Measurements from ENCODE around the gene PEX7. TPM values are rescaled to one million over a fixed set of nuclear protein-coding genes. Genes with fewer than 3 reads are reported as not detected.
A peak's percentile ranks its signal among the peaks of the same experiment; 100 is the strongest.

The PEX7 gene
- total and polyA plus RNA-seq, 10 of the 15 experiments (the other 5 are each of a cell fraction or from before 2014, with no cell fraction given) = 0.58 to 12.4 (median 8.8) TPM

DNA sequence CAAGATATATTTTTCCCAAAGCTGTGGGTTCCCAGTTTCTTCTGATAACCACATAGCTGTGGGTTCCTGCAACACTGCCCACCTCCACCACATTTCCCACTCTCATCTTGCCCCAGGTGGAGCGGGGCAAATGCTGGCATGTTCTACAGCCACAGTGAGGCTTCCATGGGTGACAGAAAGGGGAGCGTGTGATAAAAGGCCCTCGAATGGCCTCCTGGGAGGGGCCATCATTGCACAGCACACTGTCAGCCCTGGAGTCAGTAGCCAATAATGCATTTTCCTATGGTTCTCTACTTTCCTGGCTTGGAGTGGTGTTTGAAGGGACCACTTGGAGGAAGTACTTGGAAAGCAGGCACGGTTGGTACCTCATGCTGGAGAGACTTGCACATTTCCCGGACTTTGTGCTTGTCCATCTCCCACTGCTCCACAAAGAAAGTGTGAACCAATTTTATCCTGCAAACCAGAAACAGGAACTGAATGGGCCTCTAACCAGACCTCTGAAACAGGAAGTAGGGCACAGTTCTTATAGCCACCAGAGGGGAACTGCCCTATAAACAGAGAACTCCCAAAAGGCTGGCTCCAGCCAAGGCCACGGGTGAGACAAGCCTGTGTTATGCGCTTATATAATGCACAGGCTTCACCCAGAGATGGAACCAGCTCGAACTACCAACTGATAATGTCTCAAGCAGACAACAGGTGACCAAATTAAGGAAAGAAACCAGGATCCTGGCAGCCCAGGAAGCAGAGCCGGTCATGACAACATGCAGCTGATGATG lies 38.7 kb upstream of the PEX7 start (continued):
- TF ChIP-seq EED (IDR thresholded peaks at IDR 0.05; ENCODE audit: low read depth) (peak; percentile 84), BMI1 (IDR thresholded peaks at IDR 0.05; ENCODE audit: borderline replicate concordance) (no peak), ZNF24 (IDR thresholded peaks at IDR 0.05) (no peak), WRNIP1 (IDR thresholded peaks at IDR 0.05; ENCODE audit: borderline replicate concordance, low read depth, low read length) (0 out of 2 replicates have a peak, but pooled peaks have one; percentile 21), EP300 (IDR thresholded peaks at IDR 0.05; ENCODE audit: borderline replicate concordance in 1 of 2, control insufficient read depth in 1 of 2, low read depth in 2 of 2, low read length in 2 of 2) (peak in 1 of 2 experiments; percentile 59; a peak in 1 of 4 replicates), SPI1 (IDR thresholded peaks at IDR 0.05; ENCODE audit: borderline replicate concordance, insufficient read depth, low read depth, low read length) (peak; percentile 95), RAD21 (IDR thresholded peaks at IDR 0.05; ENCODE audit: insufficient read depth, low read depth, low read length) (no peak), SKIL (IDR thresholded peaks at IDR 0.05; ENCODE audit: low read depth, poor library complexity, severe bottlenecking) (peak; percentile 22), STAT1 (conservative IDR thresholded peaks at IDR 0.05) (no peak), POLR2AphosphoS2 (IDR thresholded peaks at IDR 0.05; ENCODE audit: low read depth, low read length) (no peak; the same call in 1 of the 2 replicates), ZBED1 (IDR thresholded peaks at IDR 0.05; ENCODE audit: borderline replicate concordance) (peak; percentile 57; the same call in 1 of the 2 replicates), SRF (IDR thresholded peaks at IDR 0.05; ENCODE audit: low read depth in 2 of 2, low read length in 2 of 2) (no peak), MEF2B (IDR thresholded peaks at IDR 0.05; ENCODE audit: partially characterized antibody, poor library complexity, severe bottlenecking) (peak; percentile 54), CBX3 (IDR thresholded peaks at IDR 0.05; ENCODE audit: borderline replicate concordance, low read depth) (no peak), NFIC (IDR thresholded peaks at IDR 0.05; ENCODE audit: low read depth, low read length) (peak; percentile 63; the same call in 1 of the 2 replicates)
- TF ChIP-seq, protein P1, sequence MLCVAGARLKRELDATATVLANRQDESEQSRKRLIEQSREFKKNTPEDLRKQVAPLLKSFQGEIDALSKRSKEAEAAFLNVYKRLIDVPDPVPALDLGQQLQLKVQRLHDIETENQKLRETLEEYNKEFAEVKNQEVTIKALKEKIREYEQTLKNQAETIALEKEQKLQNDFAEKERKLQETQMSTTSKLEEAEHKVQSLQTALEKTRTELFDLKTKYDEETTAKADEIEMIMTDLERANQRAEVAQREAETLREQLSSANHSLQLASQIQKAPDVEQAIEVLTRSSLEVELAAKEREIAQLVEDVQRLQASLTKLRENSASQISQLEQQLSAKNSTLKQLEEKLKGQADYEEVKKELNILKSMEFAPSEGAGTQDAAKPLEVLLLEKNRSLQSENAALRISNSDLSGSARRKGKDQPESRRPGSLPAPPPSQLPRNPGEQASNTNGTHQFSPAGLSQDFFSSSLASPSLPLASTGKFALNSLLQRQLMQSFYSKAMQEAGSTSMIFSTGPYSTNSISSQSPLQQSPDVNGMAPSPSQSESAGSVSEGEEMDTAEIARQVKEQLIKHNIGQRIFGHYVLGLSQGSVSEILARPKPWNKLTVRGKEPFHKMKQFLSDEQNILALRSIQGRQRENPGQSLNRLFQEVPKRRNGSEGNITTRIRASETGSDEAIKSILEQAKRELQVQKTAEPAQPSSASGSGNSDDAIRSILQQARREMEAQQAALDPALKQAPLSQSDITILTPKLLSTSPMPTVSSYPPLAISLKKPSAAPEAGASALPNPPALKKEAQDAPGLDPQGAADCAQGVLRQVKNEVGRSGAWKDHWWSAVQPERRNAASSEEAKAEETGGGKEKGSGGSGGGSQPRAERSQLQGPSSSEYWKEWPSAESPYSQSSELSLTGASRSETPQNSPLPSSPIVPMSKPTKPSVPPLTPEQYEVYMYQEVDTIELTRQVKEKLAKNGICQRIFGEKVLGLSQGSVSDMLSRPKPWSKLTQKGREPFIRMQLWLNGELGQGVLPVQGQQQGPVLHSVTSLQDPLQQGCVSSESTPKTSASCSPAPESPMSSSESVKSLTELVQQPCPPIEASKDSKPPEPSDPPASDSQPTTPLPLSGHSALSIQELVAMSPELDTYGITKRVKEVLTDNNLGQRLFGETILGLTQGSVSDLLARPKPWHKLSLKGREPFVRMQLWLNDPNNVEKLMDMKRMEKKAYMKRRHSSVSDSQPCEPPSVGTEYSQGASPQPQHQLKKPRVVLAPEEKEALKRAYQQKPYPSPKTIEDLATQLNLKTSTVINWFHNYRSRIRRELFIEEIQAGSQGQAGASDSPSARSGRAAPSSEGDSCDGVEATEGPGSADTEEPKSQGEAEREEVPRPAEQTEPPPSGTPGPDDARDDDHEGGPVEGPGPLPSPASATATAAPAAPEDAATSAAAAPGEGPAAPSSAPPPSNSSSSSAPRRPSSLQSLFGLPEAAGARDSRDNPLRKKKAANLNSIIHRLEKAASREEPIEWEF (IDR thresholded peaks at IDR 0.05; ENCODE audit: insufficient replicate concordance, low read depth, low read length) = no peak
- TF ChIP-seq, protein P2, sequence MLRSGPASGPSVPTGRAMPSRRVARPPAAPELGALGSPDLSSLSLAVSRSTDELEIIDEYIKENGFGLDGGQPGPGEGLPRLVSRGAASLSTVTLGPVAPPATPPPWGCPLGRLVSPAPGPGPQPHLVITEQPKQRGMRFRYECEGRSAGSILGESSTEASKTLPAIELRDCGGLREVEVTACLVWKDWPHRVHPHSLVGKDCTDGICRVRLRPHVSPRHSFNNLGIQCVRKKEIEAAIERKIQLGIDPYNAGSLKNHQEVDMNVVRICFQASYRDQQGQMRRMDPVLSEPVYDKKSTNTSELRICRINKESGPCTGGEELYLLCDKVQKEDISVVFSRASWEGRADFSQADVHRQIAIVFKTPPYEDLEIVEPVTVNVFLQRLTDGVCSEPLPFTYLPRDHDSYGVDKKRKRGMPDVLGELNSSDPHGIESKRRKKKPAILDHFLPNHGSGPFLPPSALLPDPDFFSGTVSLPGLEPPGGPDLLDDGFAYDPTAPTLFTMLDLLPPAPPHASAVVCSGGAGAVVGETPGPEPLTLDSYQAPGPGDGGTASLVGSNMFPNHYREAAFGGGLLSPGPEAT (IDR thresholded peaks at IDR 0.05; ENCODE audit: low read depth) = peak; percentile 46; the same call in 1 of the 2 replicates
- TF ChIP-seq, protein P3, sequence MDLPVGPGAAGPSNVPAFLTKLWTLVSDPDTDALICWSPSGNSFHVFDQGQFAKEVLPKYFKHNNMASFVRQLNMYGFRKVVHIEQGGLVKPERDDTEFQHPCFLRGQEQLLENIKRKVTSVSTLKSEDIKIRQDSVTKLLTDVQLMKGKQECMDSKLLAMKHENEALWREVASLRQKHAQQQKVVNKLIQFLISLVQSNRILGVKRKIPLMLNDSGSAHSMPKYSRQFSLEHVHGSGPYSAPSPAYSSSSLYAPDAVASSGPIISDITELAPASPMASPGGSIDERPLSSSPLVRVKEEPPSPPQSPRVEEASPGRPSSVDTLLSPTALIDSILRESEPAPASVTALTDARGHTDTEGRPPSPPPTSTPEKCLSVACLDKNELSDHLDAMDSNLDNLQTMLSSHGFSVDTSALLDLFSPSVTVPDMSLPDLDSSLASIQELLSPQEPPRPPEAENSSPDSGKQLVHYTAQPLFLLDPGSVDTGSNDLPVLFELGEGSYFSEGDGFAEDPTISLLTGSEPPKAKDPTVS (IDR thresholded peaks at IDR 0.05; ENCODE audit: low read depth, low read length) = no peak
